Right lobe of liver (tissue), 6 donors: ENCODE results near the gene EIF2B2. TPM values are rescaled to one million over a fixed set of nuclear protein-coding genes. Genes with fewer than 3 reads are reported as not detected.

Experiments
- ATAC-seq, 4 donors: fragments of 200-7000 bp; cut with Tn5 transposase; one replicate each; pipeline ENCODE4 v1.9.1; 2020; ENCODE audit warnings: mild to moderate bottlenecking in 4 of 4, moderate library complexity in 4 of 4
- DNase-seq, 3 donors: peaks; one replicate each; pipeline ENCODE4 v3.0.0-alpha.2; 2020
- H3K27ac ChIP-seq, 3 donors: fragments of 200-600 bp; one replicate each; pipeline ENCODE4 v1.8.0; 2022
- H3K27me3 ChIP-seq, 2 donors: fragments of 200-600 bp; one replicate each; pipeline ENCODE4 v1.8.0; 2022
- H3K36me3 ChIP-seq, 4 donors: fragments of 200-600 bp; sonication (generic) in 1 of 4; one replicate each; pipeline versions ENCODE4 v1.5.1 to v1.8.0; 2017 to 2022; ENCODE audit warnings: control low read depth in 1 of 4
- H3K4me1 ChIP-seq, 4 donors: fragments of 200-600 bp; sonication (generic) in 1 of 4; one replicate each; pipeline versions ENCODE4 v1.5.1 to v1.8.0; 2017 to 2022; ENCODE audit warnings: control low read depth in 1 of 4
- H3K4me3 ChIP-seq, 3 donors: fragments of 200-600 bp; one replicate each; pipeline ENCODE4 v1.8.0; 2022
- H3K9me3 ChIP-seq, 4 donors: fragments of 200-600 bp; sonication (generic) in 1 of 4; one replicate each; pipeline versions ENCODE4 v1.5.1 to v1.8.0; 2017 to 2022; ENCODE audit warnings: control low read depth in 1 of 4
- CTCF ChIP-seq, 4 donors: fragments of 200-600 bp in 3 of 4; fragments of 450-650 bp in 1 of 4; IDR thresholded peaks; one replicate each; pipeline versions ENCODE4 v1.5.1 to v1.8.0; 2016 to 2022; ENCODE audit warnings: antibody characterized with exemption in 4 of 4, mild to moderate bottlenecking in 2 of 4
- POLR2A ChIP-seq: fragments of 450-650 bp; IDR thresholded peaks from one replicate; pipeline ENCODE4 v1.6.1; 2017; ENCODE audit warnings: antibody characterized with exemption, mild to moderate bottlenecking
- WGBS: methylation state at CpG from one replicate; pipeline ENCODE4 v1.1.6; 2018; ENCODE audit warnings: low coverage, low lambda C conversion rate; ENCODE audit not compliant: insufficient coverage; ENCODE audit errors: missing lambda C conversion rate; 5-methylcytosine and 5-hydroxymethylcytosine counted together
- intact Hi-C, 2 donors: fragments of 100-400 bp; cut with DNase I; formaldehyde crosslinking; loops; one replicate each; pipeline versions ENCODE4 v1.11.2 to v1.14.1; 2022
- total RNA-seq, 6 experiments: library from RNA; depleted of rRNA in 2 of 6; stranded (reverse); fragments of >200 nt in 2 of 6; fragmentation: NEBNext Ultra II Directional in 3 of 6; extraction: Animal tissue kit (Norgen Biotek cat#: 25700) in 3 of 6; gene quantifications; one replicate each; pipeline versions ENCODE4 v1.1.0 to v1.2.4, GENCODE V29; 2016 to 2023
- donor health status: DM: no; HTN: yes; CAD: no.
- donor health status: DM: no; HTN: no; CAD: no.
- donor health status: DM: no; HTN: no; CAD: no.
- donor health status: DM: no; HTN: yes; CAD: no.
- donor health status: DM: no; HTN: yes; CAD: no.

Gene EIF2B2
- total RNA-seq, 6 experiments from 2014 or later: 16.1 to 37.5 (median 20.1) TPM

- no peak for DNase-seq
- H3K4me1 ChIP-seq: no peaks in the 10 kb centered on the region
- H3K27me3 ChIP-seq: no peaks in the 10 kb centered on the region
- no peak overlapping the region for H3K27ac ChIP-seq
- H3K4me3 ChIP-seq: no peak overlapping the region
- intact Hi-C loops: no loop called here
- TF ChIP-seq POLR2A: no peak
- TF ChIP-seq CTCF (IDR thresholded peaks at IDR 0.05): no peak
- ATAC-seq: no peak
- H3K9me3 ChIP-seq: no peaks in the 10 kb centered on the region
- H3K36me3 ChIP-seq: no peaks in the 10 kb centered on the region
- 82% methylated on average over 2 of the region's 4 CpGs for WGBS
Measured at GRCh38 chr14:74960736-74961135, 42.0 kb upstream of the EIF2B2 start.

DNA sequence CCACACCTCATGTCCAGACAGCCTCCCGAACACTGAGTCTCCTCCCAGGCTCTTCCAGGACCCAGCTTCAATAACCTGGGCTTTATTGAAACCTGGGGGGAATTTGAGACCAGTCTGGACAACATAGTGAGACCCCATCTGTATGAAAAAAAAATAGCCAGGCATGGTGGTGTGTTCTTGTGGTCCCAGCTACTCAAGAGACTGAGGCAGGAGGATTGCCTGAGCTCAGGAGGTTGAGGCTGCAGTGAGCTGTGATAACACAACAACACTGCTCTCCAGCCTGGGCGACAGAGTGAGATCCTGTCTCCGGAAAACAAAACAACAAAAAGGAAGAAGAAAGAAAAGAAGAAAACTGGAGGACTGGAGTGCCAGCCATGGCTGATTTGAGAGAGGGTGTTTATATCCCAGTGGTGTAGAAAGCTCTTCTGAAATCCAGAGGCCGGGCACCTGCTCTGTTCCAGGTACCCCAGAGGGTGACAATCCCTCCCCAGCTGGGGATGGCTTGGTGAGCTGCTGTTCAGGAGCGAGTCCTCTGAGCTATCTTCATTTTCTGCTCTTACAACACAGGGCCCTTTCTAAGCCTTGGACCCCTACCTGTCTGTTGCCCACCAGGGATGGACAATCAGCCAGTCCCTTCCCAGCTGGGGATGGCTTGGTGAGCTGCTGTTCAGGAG is 41.3 kb upstream of the EIF2B2 start:
- DNase-seq (no peak), ATAC-seq (no peak)
- no peaks in the 10 kb centered on the region for H3K9me3 ChIP-seq
- H3K36me3 ChIP-seq: no peaks in the 10 kb centered on the region
- H3K4me3 ChIP-seq: no peak overlapping the region
- intact Hi-C loops: no loop called here
- no peaks in the 10 kb centered on the region for H3K27me3 ChIP-seq
- no peaks in the 10 kb centered on the region for H3K4me1 ChIP-seq
- H3K27ac ChIP-seq: no peak overlapping the region
- WGBS: 36% methylated on average over 2 of the region's 5 CpGs
- TF ChIP-seq POLR2A (no peak), CTCF (IDR thresholded peaks at IDR 0.05) (no peak)

- TF ChIP-seq POLR2A (no peak), CTCF (IDR thresholded peaks at IDR 0.05) (no peak)
- no peak overlapping the region for H3K4me3 ChIP-seq
- H3K9me3 ChIP-seq: no peaks in the 10 kb centered on the region
- no peaks in the 10 kb centered on the region for H3K4me1 ChIP-seq
- intact Hi-C loops: no loop called here
- no peaks in the 10 kb centered on the region for H3K27me3 ChIP-seq
- no peaks in the 10 kb centered on the region for H3K36me3 ChIP-seq
- H3K27ac ChIP-seq: no peak overlapping the region
- no peak for ATAC-seq
- DNase-seq: no peak
- WGBS: 62% methylated on average over 9 of the region's 11 CpGs
Measured at GRCh38 chr14:74962046-74962445, 40.7 kb upstream of the EIF2B2 start.

GRCh38 chr14:74962493-74962892 is 40.2 kb upstream of the EIF2B2 start:
- Histone ChIP-seq H3K4me3 (no peak overlapping the region), H3K36me3 (no peaks in the 10 kb centered on the region), H3K27me3 (no peaks in the 10 kb centered on the region), H3K9me3 (no peaks in the 10 kb centered on the region), H3K4me1 (no peaks in the 10 kb centered on the region), H3K27ac (no peak overlapping the region)
- intact Hi-C loops: no loop called here
- peak; percentile 8 to 50 (median 31) for ATAC-seq
- TF ChIP-seq CTCF (IDR thresholded peaks at IDR 0.05) (no peak), POLR2A (no peak)
- no peak for DNase-seq
- 39% methylated on average over 6 of the region's 8 CpGs for WGBS
